HG03025 (cell line): ENCODE data around the gene SAMD11.

ENCODE experiments used
- ATAC-seq: cut with Tn5 transposase; IDR thresholded peaks from one replicate; pipeline ENCODE4 v1.9.1; 2021; ENCODE audit warnings: mild to moderate bottlenecking, moderate library complexity; ENCODE audit not compliant: unreplicated experiment, low FRiP score

SAMD11 gene

GRCh38 chr1:917076-917459 is 6.7 kb upstream of the SAMD11 start:
- ATAC-seq = no peak

- ATAC-seq = no peak
Observed at GRCh38 chr1:917466-918091, 6.1 kb upstream of the SAMD11 start.

- ATAC-seq = no peak
Observed at GRCh38 chr1:918353-918752, 5.4 kb upstream of the SAMD11 start.

- no peak for ATAC-seq
Observed at GRCh38 chr1:918843-919242, 4.9 kb upstream of the SAMD11 start.

- no peak for ATAC-seq
Observed at GRCh38 chr1:919271-919872, 4.4 kb upstream of the SAMD11 start.

GRCh38 chr1:920010-920409 is 3.7 kb upstream of the SAMD11 start:
- no peak for ATAC-seq

- ATAC-seq = no peak
Observed at GRCh38 chr1:920521-920920, 3.2 kb upstream of the SAMD11 start.

- no peak for ATAC-seq
Observed at GRCh38 chr1:921011-921837, 2.5 kb upstream of the SAMD11 start.

- ATAC-seq = no peak
Observed at GRCh38 chr1:923991-924655, 400 bp downstream of the SAMD11 start.

- ATAC-seq = no peak
Observed at GRCh38 chr1:924656-925560, 1.2 kb downstream of the SAMD11 start.

GRCh38 chr1:925561-926421 is 2.1 kb downstream of the SAMD11 start:
- no peak for ATAC-seq

- no peak for ATAC-seq
Observed at GRCh38 chr1:927234-927633, 3.5 kb downstream of the SAMD11 start.

GRCh38 chr1:927748-928147 is 4.0 kb downstream of the SAMD11 start:
- ATAC-seq = no peak

- no peak for ATAC-seq
Observed at GRCh38 chr1:928825-929661, 5.3 kb downstream of the SAMD11 start.

- no peak for ATAC-seq
Observed at GRCh38 chr1:929712-930632, 6.2 kb downstream of the SAMD11 start.

GRCh38 chr1:930633-931138 is 7.0 kb downstream of the SAMD11 start:
- no peak for ATAC-seq
